Measurements from ENCODE around the gene RPS6KL1.

The RPS6KL1 gene

DNA sequence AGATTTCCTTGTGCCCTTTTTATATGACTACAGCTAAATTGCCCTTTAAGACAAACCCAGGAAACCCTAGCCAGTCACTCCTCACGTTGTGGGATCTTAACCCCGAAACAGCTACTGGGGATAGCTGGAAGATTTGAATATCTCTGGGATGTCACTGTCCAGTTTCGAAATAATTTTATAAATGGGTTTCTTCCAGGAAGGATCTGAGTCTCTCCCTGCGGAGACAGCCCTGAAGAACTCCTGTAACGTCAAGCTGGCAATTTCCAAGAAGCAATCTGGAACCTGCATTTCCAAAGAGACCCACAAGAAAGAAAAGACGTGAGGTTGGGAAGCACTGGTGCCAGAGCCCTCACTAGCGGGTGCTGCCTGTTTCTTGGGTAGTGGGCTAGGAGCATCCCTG is 68.0 kb downstream of the RPS6KL1 start:
- DNase-seq = no peak
- TF ChIP-seq, protein P1, sequence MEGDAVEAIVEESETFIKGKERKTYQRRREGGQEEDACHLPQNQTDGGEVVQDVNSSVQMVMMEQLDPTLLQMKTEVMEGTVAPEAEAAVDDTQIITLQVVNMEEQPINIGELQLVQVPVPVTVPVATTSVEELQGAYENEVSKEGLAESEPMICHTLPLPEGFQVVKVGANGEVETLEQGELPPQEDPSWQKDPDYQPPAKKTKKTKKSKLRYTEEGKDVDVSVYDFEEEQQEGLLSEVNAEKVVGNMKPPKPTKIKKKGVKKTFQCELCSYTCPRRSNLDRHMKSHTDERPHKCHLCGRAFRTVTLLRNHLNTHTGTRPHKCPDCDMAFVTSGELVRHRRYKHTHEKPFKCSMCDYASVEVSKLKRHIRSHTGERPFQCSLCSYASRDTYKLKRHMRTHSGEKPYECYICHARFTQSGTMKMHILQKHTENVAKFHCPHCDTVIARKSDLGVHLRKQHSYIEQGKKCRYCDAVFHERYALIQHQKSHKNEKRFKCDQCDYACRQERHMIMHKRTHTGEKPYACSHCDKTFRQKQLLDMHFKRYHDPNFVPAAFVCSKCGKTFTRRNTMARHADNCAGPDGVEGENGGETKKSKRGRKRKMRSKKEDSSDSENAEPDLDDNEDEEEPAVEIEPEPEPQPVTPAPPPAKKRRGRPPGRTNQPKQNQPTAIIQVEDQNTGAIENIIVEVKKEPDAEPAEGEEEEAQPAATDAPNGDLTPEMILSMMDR (IDR thresholded peaks at IDR 0.05; ENCODE audit: low read depth, low read length) = no peak
- Histone ChIP-seq H3K27me3 (ENCODE audit: insufficient read depth, low read depth, severe bottlenecking) (no peaks in the 10 kb centered on the region), H3K27ac (no peak overlapping the region), H3K9me3 (ENCODE audit: severe bottlenecking) (no peaks in the 10 kb centered on the region), H3K36me3 (no peaks in the 10 kb centered on the region), H3K4me3 (ENCODE audit: low read depth, low read length) (no peak overlapping the region)
